Measurements from ENCODE around the gene TRIL. TPM values are rescaled to one million over a fixed set of nuclear protein-coding genes. Genes with fewer than 3 reads are reported as not detected.

TRIL gene
- total and polyA plus RNA-seq, 8 donors, result 0.92 to 26.1 (median 1.3) TPM; not detected in 1

DNA sequence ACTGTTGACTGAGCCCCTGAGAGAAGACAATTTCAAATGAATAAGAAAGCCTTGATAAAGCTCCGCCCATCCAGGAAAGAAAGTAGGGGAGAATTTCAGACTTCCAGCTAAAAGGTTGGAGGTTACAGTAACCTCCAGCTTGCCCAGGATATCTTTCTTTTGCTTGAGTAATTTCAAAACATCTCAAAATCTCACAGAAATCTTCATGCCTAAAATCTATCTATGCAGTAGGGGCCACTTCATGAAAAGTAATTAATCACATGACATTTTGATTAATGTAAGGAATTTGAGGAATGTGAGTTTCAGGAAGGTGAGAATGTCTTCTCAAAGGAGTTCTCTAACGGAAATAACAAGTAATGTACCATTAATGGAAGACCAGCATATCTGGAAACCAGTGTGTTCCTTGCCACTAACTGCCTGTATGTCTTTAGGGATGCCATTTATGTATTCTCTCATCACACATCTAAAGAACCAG is 24.2 kb downstream of the TRIL start:
- Histone ChIP-seq H3K4me1 (peaks cover 0 to 13% (median 10%) of the 10 kb centered on the region in 4 donors), H3K27ac (no peak overlapping the region), H3K9me3 (no peaks in the 10 kb centered on the region), H3K27me3 (no peaks in the 10 kb centered on the region), H3K36me3 (no peaks in the 10 kb centered on the region), H3K4me3 (no peak overlapping the region)
- WGBS, 5 donors, result 52 to 75% (median 56%) methylated on average over 2 of the region's 2 CpGs
- intact Hi-C loops (cut with DNase I; ENCODE audit: low total_unique reads), result no loop called here
- TF ChIP-seq CTCF (IDR thresholded peaks at IDR 0.05) (no peak), EP300 (IDR thresholded peaks at IDR 0.05) (no peak), POLR2AphosphoS5 (IDR thresholded peaks at IDR 0.05) (no peak), POLR2A (IDR thresholded peaks at IDR 0.05) (no peak)
- DNase-seq, result no peak

- H3K36me3 ChIP-seq, result no peaks in the 10 kb centered on the region
- no peak overlapping the region for H3K27ac ChIP-seq
- intact Hi-C loops (cut with DNase I; ENCODE audit: low total_unique reads), result no loop called here
- no peak for DNase-seq
- H3K4me3 ChIP-seq, result no peak overlapping the region
- peaks cover 0 to 19% (median 16%) of the 10 kb centered on the region in 4 donors for H3K4me1 ChIP-seq
- no peaks in the 10 kb centered on the region for H3K9me3 ChIP-seq
- TF ChIP-seq CTCF (IDR thresholded peaks at IDR 0.05), result no peak
- TF ChIP-seq POLR2A (IDR thresholded peaks at IDR 0.05), result no peak
- no peak for TF ChIP-seq EP300 (IDR thresholded peaks at IDR 0.05)
- TF ChIP-seq POLR2AphosphoS5 (IDR thresholded peaks at IDR 0.05), result no peak
- 77 to 87% (median 84%) methylated on average over 3 of the region's 3 CpGs for WGBS, 5 donors
- H3K27me3 ChIP-seq, result no peaks in the 10 kb centered on the region
Measured at GRCh38 chr7:28931565-28931964, 26.6 kb downstream of the TRIL start.

GRCh38 chr7:28926871-28927597 is 31.1 kb downstream of the TRIL start:
- peak; percentile 68 to 95 for DNase-seq
- WGBS, 5 donors, result 3 to 5% (median 4%) methylated on average over 22 of the region's 22 CpGs
- Histone ChIP-seq H3K36me3 (no peaks in the 10 kb centered on the region), H3K4me3 (peak overlapping the region; percentile 42 to 57 (median 50)), H3K9me3 (no peaks in the 10 kb centered on the region), H3K27me3 (peaks cover 0 to 12% (median 0%) of the 10 kb centered on the region in 3 donors), H3K4me1 (peaks cover 0 to 20% (median 18%) of the 10 kb centered on the region in 4 donors), H3K27ac (peak overlapping the region; percentile 28 to 67 (median 52))
- intact Hi-C loops (cut with DNase I; ENCODE audit: low total_unique reads), result loop anchor here (10.0 kb wide), 1 partner anchor 478 kb away; no protein-coding TSS in a partner anchor
- TF ChIP-seq POLR2A (IDR thresholded peaks at IDR 0.05), result no peak
- no peak for TF ChIP-seq EP300 (IDR thresholded peaks at IDR 0.05)
- peak in 5 of 7 experiments; percentile 70 to 80 (median 77) for TF ChIP-seq CTCF (IDR thresholded peaks at IDR 0.05)
- peak in 2 of 3 donors; percentile 10 to 47 for TF ChIP-seq POLR2AphosphoS5 (IDR thresholded peaks at IDR 0.05)

DNA sequence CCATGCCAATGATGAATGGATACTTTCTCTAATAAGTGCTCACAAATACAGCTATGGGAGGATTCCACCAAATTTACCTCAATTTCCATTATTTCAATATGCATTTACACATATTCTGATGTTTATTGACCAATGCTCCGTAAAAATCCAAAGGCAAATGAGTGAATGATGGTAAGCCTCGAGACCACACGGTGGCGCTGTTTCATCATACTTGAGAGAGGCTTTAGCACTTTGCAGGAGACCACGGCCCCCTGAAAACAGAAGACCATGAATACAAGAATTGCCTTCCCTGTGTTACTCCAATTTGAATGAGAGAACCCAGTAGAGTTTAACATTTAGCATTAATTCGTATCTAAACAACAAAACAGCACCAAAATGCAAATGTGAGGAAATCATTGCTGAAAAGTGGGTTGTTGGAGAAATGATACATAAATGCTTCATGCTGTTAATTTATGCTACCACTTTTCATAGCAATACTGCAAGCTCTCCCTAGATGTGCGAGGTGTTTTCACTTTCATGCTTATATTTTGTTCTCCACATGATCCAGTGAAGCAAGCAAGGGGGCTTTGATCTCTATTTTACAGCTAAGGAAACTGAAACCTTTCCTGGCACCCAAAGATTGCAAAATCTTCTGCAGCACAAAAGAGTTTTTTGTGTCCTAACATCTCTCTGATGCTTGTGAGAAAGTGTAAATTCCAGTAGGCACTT is 35.4 kb downstream of the TRIL start:
- intact Hi-C loops (cut with DNase I; ENCODE audit: low total_unique reads), result loop anchor here (2.0 to 10.0 kb wide), 2 partner anchors 186 to 482 kb away; no protein-coding TSS in a partner anchor
- peaks cover 0 to 23% (median 21%) of the 10 kb centered on the region in 4 donors for H3K4me1 ChIP-seq
- no peak overlapping the region for H3K4me3 ChIP-seq
- H3K27me3 ChIP-seq, result peaks cover 0 to 12% (median 0%) of the 10 kb centered on the region in 3 donors
- no peaks in the 10 kb centered on the region for H3K36me3 ChIP-seq
- 3 to 6% (median 4%) methylated on average over 7 of the region's 7 CpGs for WGBS, 5 donors
- no peaks in the 10 kb centered on the region for H3K9me3 ChIP-seq
- H3K27ac ChIP-seq, result no peak overlapping the region
- DNase-seq, result peak; percentile 74 to 94
- TF ChIP-seq POLR2AphosphoS5 (IDR thresholded peaks at IDR 0.05), result no peak
- peak in 5 of 7 experiments; percentile 78 to 87 (median 84) for TF ChIP-seq CTCF (IDR thresholded peaks at IDR 0.05)
- TF ChIP-seq EP300 (IDR thresholded peaks at IDR 0.05), result no peak

All from stomach (tissue), 9 donors.